GM12801 (cell line): ENCODE data around the gene SLC35D3.

Experiments used
- CTCF ChIP-seq: IDR thresholded peaks from one replicate; pipeline ENCODE4 v1.5.1; 2011; ENCODE audit warnings: control low read depth; ENCODE audit not compliant: insufficient read length; ENCODE audit errors: extremely low read depth

SLC35D3 gene

DNA sequence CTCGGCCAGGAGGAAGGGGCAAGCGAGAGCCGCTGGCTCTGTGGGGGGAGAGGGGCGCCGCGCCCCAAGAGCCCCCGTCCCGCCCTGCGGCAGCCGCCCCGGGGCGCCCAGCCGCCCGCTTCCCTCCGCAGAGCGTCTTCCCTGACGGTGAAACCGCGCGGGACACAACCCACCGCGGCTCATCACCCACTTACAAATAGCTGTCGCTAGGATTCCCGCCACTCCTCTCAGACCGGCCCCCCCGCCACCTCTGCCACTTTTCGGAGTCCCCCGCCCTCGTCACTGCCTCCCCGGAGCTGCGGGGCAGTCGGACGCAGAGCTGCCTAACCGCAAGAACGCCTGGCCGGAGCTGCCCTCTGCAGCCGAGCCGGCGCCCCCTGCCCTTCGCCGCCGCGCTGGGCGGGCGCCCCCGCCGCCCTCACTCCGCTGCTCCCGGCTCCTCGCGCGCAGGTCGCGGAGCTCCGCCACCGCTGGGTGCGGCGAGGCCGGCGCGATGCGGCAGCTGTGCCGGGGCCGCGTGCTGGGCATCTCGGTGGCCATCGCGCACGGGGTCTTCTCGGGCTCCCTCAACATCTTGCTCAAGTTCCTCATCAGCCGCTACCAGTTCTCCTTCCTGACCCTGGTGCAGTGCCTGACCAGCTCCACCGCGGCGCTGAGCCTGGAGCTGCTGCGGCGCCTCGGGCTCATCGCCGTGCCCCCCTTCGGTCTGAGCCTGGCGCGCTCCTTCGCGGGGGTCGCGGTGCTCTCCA is at the start of gene SLC35D3:
SLC35D3 (plus strand) TSS at position 366 of the 749 bp plus-strand sequence; CDS start at position 494, 128 bp downstream.
- TF ChIP-seq CTCF: no peak

- no peak for TF ChIP-seq CTCF
Observed at GRCh38 chr6:136873748-136874147, 48.4 kb upstream of the SLC35D3 start.

GRCh38 chr6:136880748-136881460 is 41.2 kb upstream of the SLC35D3 start:
- no peak for TF ChIP-seq CTCF

- TF ChIP-seq CTCF: no peak
Observed at GRCh38 chr6:136886091-136886490, 36.0 kb upstream of the SLC35D3 start.

- TF ChIP-seq CTCF: no peak
Observed at GRCh38 chr6:136887953-136888352, 34.1 kb upstream of the SLC35D3 start.

DNA sequence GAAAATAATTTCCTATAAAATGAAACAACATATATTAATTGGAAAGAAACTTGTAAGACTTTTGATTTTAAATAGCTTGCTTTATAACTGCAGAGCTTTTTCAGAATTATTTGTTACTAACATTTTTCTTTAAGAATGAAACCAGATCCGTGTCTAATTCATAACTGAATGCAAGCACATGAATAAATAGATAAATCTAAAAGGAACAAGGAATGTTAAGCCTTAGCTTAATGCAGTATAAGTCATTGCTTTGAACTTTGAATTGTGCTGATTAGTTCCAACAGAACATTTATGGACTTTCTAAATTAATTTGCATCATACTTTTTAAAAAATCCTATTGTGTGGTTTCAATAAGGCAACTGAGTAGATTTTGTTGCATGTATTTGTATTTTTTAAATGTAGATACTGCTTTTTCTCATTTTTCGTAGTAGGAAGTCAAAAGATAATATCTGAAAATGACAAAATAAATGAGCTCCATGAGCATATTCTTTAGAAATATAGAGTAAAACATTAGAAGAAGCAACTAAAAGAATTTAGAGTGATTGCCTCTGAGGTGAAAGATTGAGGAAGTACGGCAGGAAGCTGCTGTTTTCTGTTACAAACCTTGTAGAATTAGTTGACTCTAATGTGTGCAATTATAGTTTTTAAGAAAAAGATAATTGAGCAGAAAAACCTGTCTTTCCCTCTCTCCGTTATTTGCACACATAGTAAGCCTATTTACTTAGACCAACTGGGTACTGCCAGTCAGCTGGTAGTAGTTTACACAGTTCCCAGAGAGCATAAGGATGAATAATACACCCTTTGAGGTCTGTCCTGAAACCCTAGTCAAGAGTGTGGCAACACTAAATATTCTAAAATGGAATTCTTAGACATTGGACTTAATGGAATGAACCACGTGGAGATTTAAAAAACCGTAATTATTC is 32.6 kb upstream of the SLC35D3 start:
- no peak for TF ChIP-seq CTCF
